K562 (cell line): ENCODE results near the gene NDUFA3. TPM values are rescaled to one million over a fixed set of nuclear protein-coding genes. Genes with fewer than 3 reads are reported as not detected.
"Not testable (repeated sequence)": the region's sequence is repeated elsewhere in the genome, so short reads cannot be mapped to it uniquely, and the experiment has no call there.

Source experiments
- ARID4B ChIP-seq: sonication (generic); formaldehyde crosslinking; IDR thresholded peaks from 2 replicates; pipeline ENCODE4 v1.8.0; 2022; ENCODE audit warnings: mild to moderate bottlenecking, missing genetic modification reagents
- ATF1 ChIP-seq, 2 experiments: fragments of 450-650 bp in 1 of 2; IDR thresholded peaks; 2 replicates each; pipeline ENCODE4 v1.6.1; 2016; ENCODE audit warnings: missing compliant biosample characterization in 1 of 2, missing genetic modification characterization in 1 of 2
- CBFB ChIP-seq: sonication (generic); formaldehyde crosslinking; IDR thresholded peaks from 2 replicates; pipeline ENCODE4 v1.4.0; 2020; ENCODE audit warnings: mild to moderate bottlenecking, missing genetic modification reagents
- E2F5 ChIP-seq: sonication (generic); formaldehyde crosslinking; IDR thresholded peaks from 2 replicates; pipeline ENCODE4 v1.8.0; 2022; ENCODE audit warnings: mild to moderate bottlenecking, missing genetic modification reagents
- ETV6 ChIP-seq, 3 experiments: fragments of 150-350 bp in 1 of 3; sonication (generic) in 1 of 3; formaldehyde crosslinking in 1 of 3; IDR thresholded peaks; 2 replicates each; pipeline versions ENCODE4 v1.6.1 to v1.8.0; 2014 to 2022; ENCODE audit warnings: borderline replicate concordance in 2 of 3, low read depth in 2 of 3, antibody characterized with exemption in 1 of 3, low read length in 1 of 3, mild to moderate bottlenecking in 1 of 3, missing genetic modification reagents in 1 of 3
- FOXA3 ChIP-seq, 2 experiments: fragments of 450-650 bp in 1 of 2; sonication (generic) in 1 of 2; formaldehyde crosslinking; IDR thresholded peaks in 1 of 2; conservative IDR thresholded peaks in 1 of 2; 2 replicates each; pipeline versions ENCODE4 v1.4.0 to v1.8.0; 2020 to 2022; ENCODE audit warnings: mild to moderate bottlenecking in 2 of 2, missing genetic modification reagents in 1 of 2
- HNRNPL ChIP-seq: fragments of 200-400 bp; formaldehyde crosslinking; IDR thresholded peaks from 2 replicates; pipeline ENCODE4 v1.6.1; 2017; ENCODE audit warnings: low read depth, mild to moderate bottlenecking, low read length
- POLR2G ChIP-seq: fragments of 200-400 bp; formaldehyde crosslinking; IDR thresholded peaks from 2 replicates; pipeline ENCODE4 v1.6.1; 2017; ENCODE audit warnings: low read depth, mild to moderate bottlenecking, antibody characterized with exemption, low read length, moderate library complexity
- RERE ChIP-seq: sonication (generic); formaldehyde crosslinking; IDR thresholded peaks from 2 replicates; pipeline ENCODE4 v1.8.0; 2023; ENCODE audit warnings: missing genetic modification reagents, mild to moderate bottlenecking, borderline replicate concordance
- ZBTB7A ChIP-seq: IDR thresholded peaks from 2 replicates; pipeline ENCODE4 v1.6.1; 2011; ENCODE audit warnings: low read depth, mild to moderate bottlenecking, low read length, moderate library complexity, borderline replicate concordance; ENCODE audit not compliant: control insufficient read depth
- ZNF282 ChIP-seq: sonication (generic); formaldehyde crosslinking; IDR thresholded peaks from 2 replicates; pipeline ENCODE4 v1.8.1; 2023; ENCODE audit warnings: missing genetic modification reagents
- polyA plus RNA-seq, 8 experiments: library from polyadenylated mRNA; depleted of rRNA in 4 of 8; stranded (reverse) in 5 of 8; unstranded in 3 of 8; fragments of >200 nt; fragmentation: Nextera tagmentation in 2 of 8; fragmentation: Illumina TruSeq in 1 of 8; extraction: Ambion mirVana in 2 of 8; extraction: Trizol in 1 of 8; gene quantifications; 2 replicates each; pipeline versions ENCODE4 v1.2.1 to v1.2.3, GENCODE V29; 2011 to 2014; ENCODE audit warnings: inconsistent platforms in 1 of 8, missing spikeins in 1 of 8
- total RNA-seq, 7 experiments: library from RNA; depleted of rRNA in 6 of 7; stranded (reverse); fragments of >200 nt in 6 of 7; fragmentation: Illumina TruSeq in 2 of 7; extraction: Trizol in 2 of 7; gene quantifications; 2 replicates each; pipeline versions ENCODE4 v1.2.1 to v1.2.3, GENCODE V29; 2011 to 2021; ENCODE audit warnings: low replicate concordance in 1 of 7

NDUFA3 gene
- total and polyA plus RNA-seq, 9 of the 15 experiments (the other 6 are each of a cell fraction or from before 2014, with no cell fraction given) = 39.2 to 279 (median 138) TPM

- TF ChIP-seq RERE (CRISPR knock-in tag) (peak; percentile 89; the same call in 1 of the 2 replicates), POLR2G (peak; percentile 50), ZNF282 (CRISPR knock-in tag) (peak; percentile 58; the same call in 1 of the 2 replicates), HNRNPL (0 out of 2 replicates have a peak, but pooled peaks have one; percentile 68), ZBTB7A (0 out of 2 replicates have a peak, but pooled peaks have one; percentile 19), FOXA3 (CRISPR knock-in tag; conservative IDR thresholded peaks at IDR 0.05 in 1 of 2, IDR thresholded peaks at IDR 0.05 in 1 of 2) (peak in 1 of 2 experiments; percentile 72; a peak in 1 of 4 replicates), CBFB (peak; percentile 64), ARID4B (peak; percentile 66; the same call in 1 of the 2 replicates), E2F5 (CRISPR knock-in tag) (0 out of 2 replicates have a peak, but pooled peaks have one; percentile 77), ATF1 (tag; IDR thresholded peaks at IDR 0.05) (0 out of 2 replicates have a peak, but pooled peaks have one; percentile 11), ETV6 (CRISPR knock-in tag; IDR thresholded peaks at IDR 0.05; ENCODE audit: borderline replicate concordance) (peak; percentile 88; the same call in 1 of the 2 replicates)
- TF ChIP-seq ATF1 (CRISPR knock-in tag; IDR thresholded peaks at IDR 0.05); ETV6 (IDR thresholded peaks at IDR 0.05; ENCODE audit: borderline replicate concordance in 1 of 2, low read depth in 2 of 2, low read length in 1 of 2): not testable (repeated sequence)
These were observed 6.6 kb upstream of the NDUFA3 start (continued) for GRCh38 chr19:54095859-54096616.
